LNCAP (cell line): Measurements from ENCODE around the gene OR5H6.

Source experiments
- CTCF ChIP-seq: fragments of 450-650 bp; IDR thresholded peaks from 2 replicates; pipeline ENCODE4 v1.5.1; 2017; ENCODE audit warnings: mild to moderate bottlenecking

Gene OR5H6

DNA sequence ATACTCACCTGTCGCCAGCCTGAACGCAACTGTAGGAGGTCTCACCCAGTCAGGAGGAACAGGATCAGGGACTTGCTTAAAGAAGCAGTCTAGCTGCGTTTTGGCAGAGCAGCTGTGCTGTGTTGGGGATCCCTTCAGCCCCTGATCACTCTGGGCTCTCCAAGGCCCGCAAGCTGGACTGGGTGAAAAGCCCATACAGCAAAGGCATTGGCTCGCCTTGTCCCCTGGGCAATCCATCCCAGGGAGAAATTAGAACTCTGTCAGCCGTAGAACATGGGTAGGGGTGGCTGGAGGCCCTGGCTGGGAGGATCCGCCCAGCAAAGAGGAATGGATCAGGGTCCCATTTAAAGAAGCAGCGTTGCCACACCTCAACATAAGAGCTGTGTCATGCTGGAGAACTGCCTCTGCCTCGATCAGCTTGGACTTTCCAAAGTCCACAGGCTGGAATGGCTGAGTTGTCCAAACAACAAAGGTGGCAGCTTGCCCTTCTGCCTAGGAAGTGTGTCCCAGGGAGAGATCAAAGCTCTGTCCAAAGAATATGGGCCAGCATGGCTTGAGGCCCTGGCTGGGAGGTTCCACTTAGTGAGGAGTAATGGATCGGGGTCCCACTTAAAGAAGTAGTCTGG, 27.4 kb downstream of the OR5H6 start:
- TF ChIP-seq CTCF: no peak
